Erythroblast (primary cell): ENCODE results near the gene THOC7.

Source experiments
- GATA1 ChIP-seq: IDR thresholded peaks from 2 replicates; pipeline ENCODE4 v1.6.1; 2011; ENCODE audit warnings: low read depth, mild to moderate bottlenecking, control low read depth, low read length, moderate library complexity
- POLR2A ChIP-seq: IDR thresholded peaks from 2 replicates; pipeline ENCODE4 v1.6.1; 2011; ENCODE audit warnings: mild to moderate bottlenecking, low read length

DNA sequence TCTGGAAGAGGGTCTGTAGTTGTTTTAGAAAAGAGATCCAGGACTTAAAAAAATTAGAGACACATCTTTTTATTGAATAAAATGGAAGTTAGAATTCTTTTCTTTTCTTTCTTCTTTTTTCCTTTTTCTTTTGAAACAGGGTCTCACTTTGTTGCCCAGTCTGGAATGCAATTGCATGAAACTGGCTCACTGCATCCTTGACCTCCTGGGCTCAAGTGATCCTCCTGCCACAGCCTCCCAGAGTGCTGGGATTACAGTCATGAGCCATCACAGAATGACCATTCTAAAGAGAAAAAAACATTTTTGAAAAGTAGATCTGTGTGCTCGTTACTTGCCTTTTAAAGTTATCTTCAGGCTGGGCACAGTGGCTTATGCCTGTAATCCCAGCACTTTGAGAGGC, 3.6 kb upstream of the THOC7 start:
- TF ChIP-seq POLR2A (no peak), GATA1 (no peak)
